H1 (cell line): ENCODE measurements around the gene DTD1. TPM values are rescaled to one million over a fixed set of nuclear protein-coding genes. Genes with fewer than 3 reads are reported as not detected.

Experiments
- CTCF ChIA-PET: fragments of 300-600 bp; sonication (Branson Sonifier 250); formaldehyde crosslinking; loops from one replicate; lab custom pipeline; 2021; ENCODE audit not compliant: partially characterized antibody; lab: Charles Lee
- POLR2A ChIA-PET: fragments of 300-600 bp; sonication (Branson Sonifier 250); formaldehyde crosslinking; loops from one replicate; lab custom pipeline; 2021; ENCODE audit warnings: inconsistent platforms; ENCODE audit not compliant: partially characterized antibody; lab: Charles Lee
- DNase-seq, 2 experiments: peaks; one replicate each; pipeline versions ENCODE4 v3.0.0 to v3.0.0-alpha.2; 2010 to 2022; ENCODE audit warnings: low spot score in 2 of 2, low read depth in 1 of 2, mixed read lengths in 1 of 2
- FAIRE-seq: peaks from 2 replicates; lab custom pipeline; 2011; peaks lifted over from hg19 to GRCh38; lab: Jason Lieb, UNC
- H2AFZ ChIP-seq: 2 replicates; pipeline ENCODE4 v1.8.1; 2012; ENCODE audit warnings: low read length, inconsistent platforms
- H2AK5ac ChIP-seq: 2 replicates; pipeline ENCODE4 v1.6.1; 2013; ENCODE audit warnings: low read depth, low read length
- H2BK120ac ChIP-seq: replicated peaks from 2 replicates; pipeline ENCODE3; 2013; ENCODE audit warnings: low read depth, low read length, inconsistent platforms
- H2BK12ac ChIP-seq: 2 replicates; pipeline ENCODE4 v1.6.1; 2013; ENCODE audit warnings: low read depth, low read length
- H2BK15ac ChIP-seq: 2 replicates; pipeline ENCODE4 v1.6.1; 2013; ENCODE audit warnings: low read length
- H2BK20ac ChIP-seq: 2 replicates; pipeline ENCODE4 v1.6.1; 2013; ENCODE audit warnings: low read length
- H2BK5ac ChIP-seq: 2 replicates; pipeline ENCODE4 v1.6.1; 2013; ENCODE audit warnings: low read depth, low read length
- H3K14ac ChIP-seq: 2 replicates; pipeline ENCODE4 v1.6.1; 2013; ENCODE audit warnings: inconsistent platforms; ENCODE audit not compliant: insufficient read length
- H3K18ac ChIP-seq: 2 replicates; pipeline ENCODE4 v1.6.1; 2013; ENCODE audit warnings: low read length; ENCODE audit errors: extremely low read depth
- H3K23ac ChIP-seq: 2 replicates; pipeline ENCODE4 v1.6.1; 2013; ENCODE audit warnings: inconsistent platforms; ENCODE audit not compliant: insufficient read length
- H3K23me2 ChIP-seq: 2 replicates; pipeline ENCODE4 v1.6.1; 2013; ENCODE audit warnings: low read depth, low read length
- H3K27ac ChIP-seq: 2 replicates; pipeline ENCODE4 v1.6.1; 2011; ENCODE audit warnings: low read depth, low read length, inconsistent platforms
- H3K27me3 ChIP-seq, 4 experiments: replicated peaks in 1 of 4; 1 replicate in 1 of 4; 2 replicates in 3 of 4; pipeline versions ENCODE4 v1.6.1 to v1.8.1; 2011 to 2013; ENCODE audit warnings: low read length in 3 of 4, mild to moderate bottlenecking in 3 of 4, inconsistent platforms in 2 of 4, mixed read lengths in 2 of 4, moderate library complexity in 1 of 4; ENCODE audit not compliant: control insufficient read depth in 3 of 4, insufficient read depth in 3 of 4; ENCODE audit errors: extremely low read depth in 1 of 4
- H3K36me3 ChIP-seq, 4 experiments: 2 replicates each; pipeline versions ENCODE4 v1.6.1 to v1.8.1; 2011 to 2013; ENCODE audit warnings: mild to moderate bottlenecking in 4 of 4, low read length in 3 of 4, moderate library complexity in 2 of 4, control low read depth in 1 of 4, inconsistent platforms in 1 of 4; ENCODE audit not compliant: insufficient read depth in 4 of 4, control insufficient read depth in 2 of 4
- H3K4ac ChIP-seq: replicated peaks from 2 replicates; pipeline ENCODE3; 2013; ENCODE audit warnings: low read length, low read depth, mixed read lengths, inconsistent platforms; ENCODE audit not compliant: insufficient read length
- H3K4me1 ChIP-seq, 4 experiments: replicated peaks in 1 of 4; 1 replicate in 1 of 4; 2 replicates in 3 of 4; pipeline versions ENCODE4 v1.6.1 to v1.8.1; 2011 to 2013; ENCODE audit warnings: low read length in 3 of 4, inconsistent platforms in 2 of 4, mixed read lengths in 1 of 4; ENCODE audit not compliant: insufficient read depth in 4 of 4, control insufficient read depth in 3 of 4
- H3K4me2 ChIP-seq, 2 experiments: 2 replicates each; pipeline versions ENCODE4 v1.6.1 to v1.8.1; 2011 to 2013; ENCODE audit warnings: low read depth in 2 of 2, low read length in 2 of 2, control low read depth in 1 of 2, inconsistent platforms in 1 of 2, mild to moderate bottlenecking in 1 of 2; ENCODE audit not compliant: insufficient read depth in 1 of 2
- H3K4me3 ChIP-seq, 4 experiments: fragments of 200-600, 300-600 bp in 1 of 4; sonication (generic), shearing (Covaris generic), sonication (Bioruptor Twin) in 1 of 4; 2 replicates each; pipeline versions ENCODE4 v1.5.1 to v1.8.1; 2011 to 2016; ENCODE audit warnings: low read length in 4 of 4, low read depth in 3 of 4, control low read depth in 2 of 4, inconsistent platforms in 2 of 4, mild to moderate bottlenecking in 2 of 4, mixed read lengths in 1 of 4, moderate library complexity in 1 of 4; ENCODE audit not compliant: insufficient read depth in 2 of 4; ENCODE audit errors: extremely low read depth in 1 of 4
- H3K56ac ChIP-seq: replicated peaks from 2 replicates; pipeline ENCODE3; 2013; ENCODE audit warnings: low read depth, mild to moderate bottlenecking, mixed read lengths, low read length, inconsistent platforms; ENCODE audit not compliant: insufficient read length
- H3K79me1 ChIP-seq: 2 replicates; pipeline ENCODE4 v1.6.1; 2013; ENCODE audit warnings: low read depth, low read length, control low read depth
- H3K79me2 ChIP-seq, 2 experiments: 2 replicates each; pipeline versions ENCODE4 v1.6.1 to v1.8.1; 2012 to 2013; ENCODE audit warnings: low read length in 2 of 2, mild to moderate bottlenecking in 2 of 2, inconsistent platforms in 1 of 2; ENCODE audit not compliant: insufficient read depth in 2 of 2, control insufficient read depth in 1 of 2
- H3K9ac ChIP-seq, 4 experiments: replicated peaks in 1 of 4; 1 replicate in 1 of 4; 2 replicates in 3 of 4; pipeline versions ENCODE4 v1.6.1 to v1.8.1; 2011 to 2013; ENCODE audit warnings: low read depth in 3 of 4, low read length in 3 of 4, control low read depth in 2 of 4, mild to moderate bottlenecking in 2 of 4, moderate library complexity in 2 of 4, inconsistent platforms in 1 of 4; ENCODE audit errors: extremely low read depth in 1 of 4
- H3K9me3 ChIP-seq, 2 experiments: 2 replicates each; pipeline versions ENCODE4 v1.6.1 to v1.8.1; 2012 to 2013; ENCODE audit warnings: mild to moderate bottlenecking in 2 of 2, moderate library complexity in 2 of 2, control low read depth in 1 of 2, inconsistent platforms in 1 of 2, low read depth in 1 of 2, low read length in 1 of 2, mixed read lengths in 1 of 2; ENCODE audit not compliant: insufficient read depth in 2 of 2
- H4K20me1 ChIP-seq, 2 experiments: replicated peaks in 1 of 2; 2 replicates each; pipeline versions ENCODE3 to v1.8.1; 2011 to 2013; ENCODE audit warnings: inconsistent platforms in 2 of 2, low read length in 2 of 2, mild to moderate bottlenecking in 1 of 2; ENCODE audit not compliant: insufficient read depth in 2 of 2, control insufficient read depth in 1 of 2
- H4K5ac ChIP-seq: 2 replicates; pipeline ENCODE4 v1.6.1; 2013; ENCODE audit warnings: low read length, low read depth, mixed read lengths, inconsistent platforms; ENCODE audit not compliant: insufficient read length
- H4K8ac ChIP-seq: 2 replicates; pipeline ENCODE4 v1.8.0; 2013; ENCODE audit warnings: mild to moderate bottlenecking, moderate library complexity, low read length, inconsistent platforms; ENCODE audit not compliant: insufficient read depth; ENCODE audit errors: extremely low read depth
- H4K91ac ChIP-seq: replicated peaks from 2 replicates; pipeline ENCODE3; 2013; ENCODE audit warnings: low read length, mixed read lengths, inconsistent platforms; ENCODE audit not compliant: insufficient read length
- CBX5 ChIP-seq: fragments of 300-800, 300-1000 bp; sonication (generic); IDR thresholded peaks from 2 replicates; pipeline ENCODE4 v1.7.1; 2016; ENCODE audit warnings: antibody characterized with exemption, low read length, low read depth
- CBX8 ChIP-seq: fragments of 300-800, 300-1000 bp; sonication (generic); IDR thresholded peaks from 2 replicates; pipeline ENCODE4 v1.7.1; 2016; ENCODE audit warnings: low read depth, low read length, borderline replicate concordance
- CHD2 ChIP-seq: IDR thresholded peaks from 2 replicates; pipeline ENCODE4 v1.6.1; 2012; ENCODE audit warnings: low read length, improper control_type of control experiment
- JUN ChIP-seq: IDR thresholded peaks from 2 replicates; pipeline ENCODE4 v1.6.1; 2011; ENCODE audit warnings: low read depth, mild to moderate bottlenecking, improper control_type of control experiment, low read length
- NRF1 ChIP-seq: IDR thresholded peaks from 2 replicates; pipeline ENCODE4 v1.6.1; 2011; ENCODE audit warnings: mild to moderate bottlenecking, low read depth, low read length, improper control_type of control experiment
- RNF2 ChIP-seq: fragments of 200-900, 300-1000 bp; sonication (generic); IDR thresholded peaks from 2 replicates; pipeline ENCODE4 v1.7.1; 2016; ENCODE audit warnings: borderline replicate concordance, low read depth, mild to moderate bottlenecking, antibody characterized with exemption, low read length; ENCODE audit not compliant: poor library complexity, severe bottlenecking; ENCODE audit errors: missing control alignments
- SP2 ChIP-seq: IDR thresholded peaks from 2 replicates; pipeline ENCODE4 v1.6.1; 2012; ENCODE audit warnings: mild to moderate bottlenecking, low read length, inconsistent platforms
- SP4 ChIP-seq: IDR thresholded peaks from 2 replicates; pipeline ENCODE4 v1.6.1; 2012; ENCODE audit warnings: low read length, inconsistent platforms
- TAF7 ChIP-seq: optimal IDR thresholded peaks from 2 replicates; pipeline ENCODE3; 2011; ENCODE audit warnings: low read depth, mild to moderate bottlenecking, inconsistent platforms, low read length, moderate library complexity, borderline replicate concordance
- whole genome bisulfite sequencing, 2 experiments: shearing (Covaris generic) in 1 of 2; methylation state at CpG; one replicate each; pipeline versions ENCODE4 v1.1.6 to v1.1.7; 2013 to 2015; ENCODE audit warnings: low lambda C conversion rate in 2 of 2, mixed read lengths in 2 of 2, inconsistent platforms in 1 of 2, low coverage in 1 of 2, missing lambda C conversion rate in 1 of 2; ENCODE audit not compliant: insufficient replicate concordance in 2 of 2, insufficient coverage in 1 of 2, insufficient read length in 1 of 2; ENCODE audit errors: extremely low coverage in 1 of 2, missing lambda C conversion rate in 1 of 2; 5-methylcytosine and 5-hydroxymethylcytosine counted together
- polyA plus RNA-seq, 7 experiments: library from polyadenylated mRNA; depleted of rRNA in 3 of 7; stranded (reverse) in 5 of 7; unstranded in 2 of 7; fragments of >200 nt in 5 of 7; fragments of 200-250 nt in 2 of 7; gene quantifications; 1 replicate in 5 of 7; 2 replicates in 1 of 7; 4 replicates in 1 of 7; pipeline versions ENCODE4 v1.2.1 to v1.2.3, GENCODE V29; 2011 to 2013; ENCODE audit warnings: missing spikeins in 2 of 7, mixed read lengths in 2 of 7
- total RNA-seq: library from RNA; stranded (reverse); fragmentation: NEBNext Ultra II Directional; extraction: Animal tissue kit (Norgen Biotek cat#: 25700); gene quantifications from 2 replicates; pipeline ENCODE4 v1.2.1, GENCODE V29; 2021
- TF ChIP-seq, protein P1 (sequence below): IDR thresholded peaks from 2 replicates; pipeline ENCODE4 v1.6.1; 2011; ENCODE audit warnings: low read length, improper control_type of control experiment
- TF ChIP-seq, protein P2 (sequence below): IDR thresholded peaks from 2 replicates; pipeline ENCODE4 v1.6.1; 2012; ENCODE audit warnings: low read length, inconsistent platforms

DTD1 gene
- total and polyA plus RNA-seq, 2 of the 8 experiments (the other 6 are each of a cell fraction or from before 2014, with no cell fraction given): 49.7 to 66.6 TPM

DNA sequence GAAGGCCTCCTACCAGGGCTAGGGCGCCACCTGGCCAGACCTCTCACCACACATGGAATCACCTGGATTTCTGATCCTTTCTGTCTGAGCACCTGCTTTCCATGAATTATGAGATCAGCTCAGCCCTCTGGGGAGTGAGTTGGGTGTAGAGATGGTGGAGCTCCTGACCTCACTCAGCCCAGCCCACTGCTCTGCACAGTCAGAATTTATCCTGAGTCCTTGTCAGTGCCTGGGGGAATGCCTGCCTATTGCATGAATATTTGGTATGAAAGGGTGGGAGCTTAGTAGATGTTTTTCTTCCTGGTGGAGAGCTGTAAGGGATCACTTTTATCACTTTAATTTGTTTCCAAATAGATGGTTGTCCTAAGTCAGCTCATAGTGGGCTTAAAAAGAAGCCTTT is 47.5 kb downstream of the DTD1 start:
- Histone ChIP-seq H3K4me3 (no peak overlapping the region), H3K79me2 (no peaks in the 10 kb centered on the region; a peak in 1 of 4 replicates), H3K18ac (no peak overlapping the region), H4K8ac (no peak overlapping the region), H3K4me1 (no peaks in the 10 kb centered on the region; a peak in 2 of 7 replicates), H3K56ac (no peak overlapping the region), H3K27me3 (no peaks in the 10 kb centered on the region), H3K4ac (no peak overlapping the region), H3K9me3 (no peaks in the 10 kb centered on the region), H2BK5ac (no peak overlapping the region), H3K27ac (no peak overlapping the region), H2BK120ac (no peak overlapping the region), H2AK5ac (no peak overlapping the region), H3K79me1 (no peaks in the 10 kb centered on the region; the same call in 1 of the 2 replicates), H3K9ac (no peak overlapping the region), H2AFZ (no peak overlapping the region), H2BK12ac (no peak overlapping the region), H2BK15ac (no peak overlapping the region), H3K4me2 (no peak overlapping the region), H2BK20ac (no peak overlapping the region), H4K20me1 (peaks cover 0 to 2% of the 10 kb centered on the region in 2 experiments), H4K5ac (no peak overlapping the region), H3K14ac (no peak overlapping the region), H3K36me3 (no peaks in the 10 kb centered on the region), H4K91ac (no peak overlapping the region)
- 94% methylated on average over 1 of the region's 1 CpG; no CpG with 5 or more reads in 1 of the 2 experiments for WGBS, 2 experiments
- no peak for FAIRE-seq
- POLR2A ChIA-PET: no interaction called here
- TF ChIP-seq, protein P1, sequence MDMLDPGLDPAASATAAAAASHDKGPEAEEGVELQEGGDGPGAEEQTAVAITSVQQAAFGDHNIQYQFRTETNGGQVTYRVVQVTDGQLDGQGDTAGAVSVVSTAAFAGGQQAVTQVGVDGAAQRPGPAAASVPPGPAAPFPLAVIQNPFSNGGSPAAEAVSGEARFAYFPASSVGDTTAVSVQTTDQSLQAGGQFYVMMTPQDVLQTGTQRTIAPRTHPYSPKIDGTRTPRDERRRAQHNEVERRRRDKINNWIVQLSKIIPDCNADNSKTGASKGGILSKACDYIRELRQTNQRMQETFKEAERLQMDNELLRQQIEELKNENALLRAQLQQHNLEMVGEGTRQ: no peak
- TF ChIP-seq RNF2: no peak
- no peak for TF ChIP-seq CBX8
- no peak for TF ChIP-seq CHD2
- TF ChIP-seq SP4: no peak
- no peak for TF ChIP-seq SP2
- TF ChIP-seq TAF7: no peak
- TF ChIP-seq, protein P2, sequence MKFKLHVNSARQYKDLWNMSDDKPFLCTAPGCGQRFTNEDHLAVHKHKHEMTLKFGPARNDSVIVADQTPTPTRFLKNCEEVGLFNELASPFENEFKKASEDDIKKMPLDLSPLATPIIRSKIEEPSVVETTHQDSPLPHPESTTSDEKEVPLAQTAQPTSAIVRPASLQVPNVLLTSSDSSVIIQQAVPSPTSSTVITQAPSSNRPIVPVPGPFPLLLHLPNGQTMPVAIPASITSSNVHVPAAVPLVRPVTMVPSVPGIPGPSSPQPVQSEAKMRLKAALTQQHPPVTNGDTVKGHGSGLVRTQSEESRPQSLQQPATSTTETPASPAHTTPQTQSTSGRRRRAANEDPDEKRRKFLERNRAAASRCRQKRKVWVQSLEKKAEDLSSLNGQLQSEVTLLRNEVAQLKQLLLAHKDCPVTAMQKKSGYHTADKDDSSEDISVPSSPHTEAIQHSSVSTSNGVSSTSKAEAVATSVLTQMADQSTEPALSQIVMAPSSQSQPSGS: no peak
- no peak for TF ChIP-seq JUN
- no peak for TF ChIP-seq NRF1
- no peak for TF ChIP-seq CBX5
- TF ChIP-seq, all 59 proteins: peak for 0
- Histone ChIP-seq H3K23ac (no peak overlapping the region), H3K23me2 (peaks cover 1% of the 10 kb centered on the region; the same call in 1 of the 2 replicates)
- DNase-seq: no peak
- CTCF ChIA-PET: interaction anchor here (0.5 to 4.6 kb wide), 8 partner anchors 9 to 268 kb away, joined by 3 to 37 read pairs (median 5); partner anchors contain the start of gene DTD1
